Epithelial cell of proximal tubule (primary cell): ENCODE results near the gene GZF1. TPM values are rescaled to one million over a fixed set of nuclear protein-coding genes. Genes with fewer than 3 reads are reported as not detected.

Source experiments
- DNase-seq: peaks from one replicate; pipeline ENCODE4 v3.0.0-alpha.2; 2011; ENCODE audit warnings: low read depth
- H3K4me3 ChIP-seq: 2 replicates; pipeline ENCODE4 v1.5.1; 2011; ENCODE audit warnings: low read depth, mild to moderate bottlenecking, low read length
- CTCF ChIP-seq: conservative IDR thresholded peaks from 2 replicates; pipeline ENCODE4 v1.5.1; 2012; ENCODE audit warnings: low read depth, mild to moderate bottlenecking, low read length
- total RNA-seq: library from RNA; depleted of rRNA; stranded (reverse); fragments of >200 nt; gene quantifications from 2 replicates; pipeline ENCODE4 v1.2.3, GENCODE V29; 2015

The GZF1 gene
- total RNA-seq, 1 donor from 2014 or later, result 9.5 TPM

DNA sequence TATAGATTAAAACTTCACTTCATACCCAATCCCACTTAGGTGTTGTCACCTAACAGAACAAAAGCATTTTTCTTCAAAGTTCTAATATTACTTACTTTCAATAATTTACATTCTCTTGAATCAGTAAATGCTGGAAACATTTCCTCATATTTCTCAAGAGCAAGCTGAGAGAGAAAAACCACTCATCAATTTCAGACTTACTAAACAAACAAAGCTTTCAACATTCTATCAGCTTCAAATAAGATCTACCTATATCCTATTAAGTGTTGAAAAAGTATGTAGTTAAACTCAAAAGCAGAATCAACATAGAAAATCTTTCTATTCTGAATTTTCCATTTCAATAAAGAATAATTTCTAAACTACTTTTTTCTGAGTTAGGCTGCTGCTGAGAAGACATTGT is 17.8 kb downstream of the GZF1 start:
- no peak for TF ChIP-seq CTCF
- no peak for DNase-seq
- no peak overlapping the region for H3K4me3 ChIP-seq

DNA sequence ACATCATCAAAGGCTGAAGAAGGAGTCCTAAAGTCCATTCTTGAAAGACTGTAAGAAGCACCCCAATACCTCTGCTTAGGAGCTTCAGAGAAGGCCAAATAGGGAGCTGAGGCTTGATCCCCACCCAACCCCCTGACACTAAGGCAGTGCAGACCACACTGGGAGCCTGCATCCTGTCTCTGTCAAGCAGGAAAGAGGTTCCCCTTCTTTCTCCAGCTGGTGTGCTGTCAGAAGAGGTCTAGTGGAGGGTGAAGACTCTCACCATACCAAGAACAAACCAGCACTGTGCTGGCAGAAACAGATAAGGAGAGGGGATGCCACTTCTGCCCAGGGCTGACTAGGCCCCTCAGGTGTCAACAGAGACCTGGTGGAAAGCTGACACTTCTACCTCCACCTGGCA is 19.9 kb downstream of the GZF1 start:
- no peak for TF ChIP-seq CTCF
- DNase-seq, result no peak
- no peak overlapping the region for H3K4me3 ChIP-seq

DNA sequence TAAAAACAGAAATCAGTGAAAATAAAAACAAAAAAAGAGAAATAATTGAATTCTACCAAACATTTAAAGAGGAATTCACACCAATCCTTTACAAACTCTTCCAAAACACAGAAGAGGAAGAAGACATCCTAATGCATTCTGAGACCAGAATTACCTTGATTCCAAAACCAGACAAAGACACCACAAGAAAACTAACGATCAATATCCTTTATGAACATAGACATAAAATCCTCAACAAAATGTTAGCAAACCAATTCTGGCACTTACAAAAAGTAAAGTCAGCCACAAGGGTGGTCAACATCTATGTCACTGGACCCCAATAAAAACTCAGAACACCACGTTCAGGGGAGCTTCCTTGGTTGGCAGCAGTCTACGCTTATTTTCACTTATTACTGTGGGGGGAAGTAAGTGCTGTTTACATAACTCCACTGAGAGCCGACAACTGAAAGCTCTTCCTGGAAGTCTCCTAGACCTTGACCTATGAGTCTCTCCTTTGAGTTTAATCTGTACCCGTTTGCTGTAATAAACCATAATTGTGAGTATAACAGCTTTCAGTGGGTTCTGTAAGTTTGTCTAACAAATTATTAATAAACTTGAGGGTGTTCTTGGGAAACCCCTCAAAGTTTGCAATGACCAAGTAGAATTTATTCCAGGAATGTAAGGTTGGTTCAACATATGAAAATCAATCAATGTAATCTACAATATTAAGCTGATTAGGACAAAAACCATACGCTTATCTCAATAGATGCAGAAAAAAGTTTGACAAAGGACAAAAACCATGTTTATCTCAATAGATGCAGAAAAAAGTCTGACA is 24.5 kb downstream of the GZF1 start:
- no peak for TF ChIP-seq CTCF

GRCh38 chr20:23387118-23387443 is 25.1 kb downstream of the GZF1 start:
- TF ChIP-seq CTCF, result no peak
- DNase-seq, result no peak
- H3K4me3 ChIP-seq, result no peak overlapping the region

More for the DNA sequence above, 24.5 kb downstream of the GZF1 start:
- H3K4me3 ChIP-seq, result no peak overlapping the region
- no peak for DNase-seq

GRCh38 chr20:23390091-23390774 is 28.3 kb downstream of the GZF1 start:
- no peak for DNase-seq
- TF ChIP-seq CTCF, result no peak
- no peak overlapping the region for H3K4me3 ChIP-seq

- no peak for DNase-seq
- no peak for TF ChIP-seq CTCF
- no peak overlapping the region for H3K4me3 ChIP-seq
These were observed 29.8 kb downstream of the GZF1 start for GRCh38 chr20:23391707-23392310.
